Thoracic aorta (tissue), 2 donors: ENCODE data around the gene ELOVL7. TPM values are rescaled to one million over a fixed set of nuclear protein-coding genes. Genes with fewer than 3 reads are reported as not detected.

Source experiments
- ATAC-seq: fragments of 150-250 bp; one replicate; pipeline ENCODE4 v1.8.0; 2017; ENCODE audit warnings: low read depth; ENCODE audit not compliant: insufficient number of reproducible peaks, low FRiP score
- DNase-seq: peaks from one replicate; pipeline ENCODE4 v3.0.0-alpha.2; 2020; ENCODE audit warnings: low spot score
- H3K27ac ChIP-seq, 2 donors: fragments of 200-600 bp; sonication (generic); 1 replicate in 1 of 2; 2 replicates in 1 of 2; pipeline ENCODE4 v1.5.1; 2016; ENCODE audit warnings: mild to moderate bottlenecking in 2 of 2, moderate library complexity in 2 of 2
- H3K27me3 ChIP-seq: fragments of 200-600 bp; sonication (generic); replicated peaks from 2 replicates; pipeline ENCODE4 v1.6.0; 2016; ENCODE audit warnings: mild to moderate bottlenecking; ENCODE audit not compliant: insufficient read depth
- H3K36me3 ChIP-seq: fragments of 200-600 bp; sonication (generic); one replicate; pipeline ENCODE4 v1.5.1; 2016
- H3K4me1 ChIP-seq, 2 donors: fragments of 200-600 bp; sonication (generic); 1 replicate in 1 of 2; 2 replicates in 1 of 2; pipeline versions ENCODE4 v1.5.1 to v1.6.0; 2016; ENCODE audit warnings: low read depth in 2 of 2, mild to moderate bottlenecking in 1 of 2; ENCODE audit not compliant: control insufficient read depth in 1 of 2
- H3K4me3 ChIP-seq: fragments of 200-600 bp; sonication (generic); 2 replicates; pipeline ENCODE4 v1.5.1; 2016; ENCODE audit warnings: mild to moderate bottlenecking
- H3K9me3 ChIP-seq: fragments of 200-600 bp; sonication (generic); 2 replicates; pipeline ENCODE4 v1.5.1; 2016
- total RNA-seq, 2 donors: library from RNA; depleted of rRNA; stranded (reverse); fragments of >200 nt; gene quantifications; one replicate each; pipeline versions ENCODE4 v1.1.0 to v1.2.3, GENCODE V29; 2016
- TF ChIP-seq, protein P1 (sequence below): fragments of 200-600 bp; sonication (generic); IDR thresholded peaks from one replicate; pipeline ENCODE4 v1.5.1; 2019; ENCODE audit warnings: antibody characterized with exemption

Gene ELOVL7
- total RNA-seq, 2 donors from 2014 or later: 3.0 to 18.5 TPM

GRCh38 chr5:60754495-60754894 is 89.6 kb downstream of the ELOVL7 start:
- TF ChIP-seq, protein P1, sequence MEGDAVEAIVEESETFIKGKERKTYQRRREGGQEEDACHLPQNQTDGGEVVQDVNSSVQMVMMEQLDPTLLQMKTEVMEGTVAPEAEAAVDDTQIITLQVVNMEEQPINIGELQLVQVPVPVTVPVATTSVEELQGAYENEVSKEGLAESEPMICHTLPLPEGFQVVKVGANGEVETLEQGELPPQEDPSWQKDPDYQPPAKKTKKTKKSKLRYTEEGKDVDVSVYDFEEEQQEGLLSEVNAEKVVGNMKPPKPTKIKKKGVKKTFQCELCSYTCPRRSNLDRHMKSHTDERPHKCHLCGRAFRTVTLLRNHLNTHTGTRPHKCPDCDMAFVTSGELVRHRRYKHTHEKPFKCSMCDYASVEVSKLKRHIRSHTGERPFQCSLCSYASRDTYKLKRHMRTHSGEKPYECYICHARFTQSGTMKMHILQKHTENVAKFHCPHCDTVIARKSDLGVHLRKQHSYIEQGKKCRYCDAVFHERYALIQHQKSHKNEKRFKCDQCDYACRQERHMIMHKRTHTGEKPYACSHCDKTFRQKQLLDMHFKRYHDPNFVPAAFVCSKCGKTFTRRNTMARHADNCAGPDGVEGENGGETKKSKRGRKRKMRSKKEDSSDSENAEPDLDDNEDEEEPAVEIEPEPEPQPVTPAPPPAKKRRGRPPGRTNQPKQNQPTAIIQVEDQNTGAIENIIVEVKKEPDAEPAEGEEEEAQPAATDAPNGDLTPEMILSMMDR: no peak
- Histone ChIP-seq H3K27me3 (no peaks in the 10 kb centered on the region), H3K36me3 (no peaks in the 10 kb centered on the region), H3K4me3 (no peak overlapping the region), H3K4me1 (no peaks in the 10 kb centered on the region), H3K9me3 (no peaks in the 10 kb centered on the region), H3K27ac (no peak overlapping the region)
- ATAC-seq (no peak), DNase-seq (no peak)

DNA sequence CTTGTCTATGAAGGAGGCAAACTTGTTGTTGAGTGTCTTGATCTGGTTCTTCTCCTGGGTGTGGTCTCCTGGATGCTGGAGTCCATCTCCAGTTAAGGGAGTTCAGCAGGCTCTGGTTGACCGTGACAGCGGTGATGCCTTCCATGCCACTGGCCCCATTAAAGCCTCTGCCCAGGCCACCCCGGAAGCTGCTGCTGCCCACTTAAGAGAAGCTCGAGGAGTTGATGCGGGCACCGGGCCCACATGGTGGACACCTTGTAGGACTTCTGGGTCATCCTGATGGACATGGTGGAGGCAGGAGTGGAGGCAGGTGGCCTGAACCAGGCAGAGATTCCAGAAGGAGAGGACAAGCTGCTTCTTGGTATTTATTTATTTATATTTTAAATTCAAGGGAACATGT is 99.4 kb downstream of the ELOVL7 start:
- H3K9me3 ChIP-seq: no peaks in the 10 kb centered on the region
- ATAC-seq: no peak
- no peak for DNase-seq
- H3K27me3 ChIP-seq: no peaks in the 10 kb centered on the region
- H3K27ac ChIP-seq: no peak overlapping the region
- H3K4me1 ChIP-seq: no peaks in the 10 kb centered on the region
- no peak overlapping the region for H3K4me3 ChIP-seq
- no peaks in the 10 kb centered on the region for H3K36me3 ChIP-seq
- TF ChIP-seq, protein P1: no peak

GRCh38 chr5:60743511-60744314 is 100.4 kb downstream of the ELOVL7 start:
- no peaks in the 10 kb centered on the region for H3K36me3 ChIP-seq
- ATAC-seq (no peak), DNase-seq (no peak)
- H3K27me3 ChIP-seq: no peaks in the 10 kb centered on the region
- no peaks in the 10 kb centered on the region for H3K9me3 ChIP-seq
- no peaks in the 10 kb centered on the region for H3K4me1 ChIP-seq
- H3K27ac ChIP-seq: no peak overlapping the region
- TF ChIP-seq, protein P1: no peak
- H3K4me3 ChIP-seq: no peak overlapping the region

GRCh38 chr5:60740322-60740721 is 103.7 kb downstream of the ELOVL7 start:
- no peak for DNase-seq
- no peak for ATAC-seq
- Histone ChIP-seq H3K27me3 (no peaks in the 10 kb centered on the region), H3K36me3 (no peaks in the 10 kb centered on the region), H3K9me3 (no peaks in the 10 kb centered on the region), H3K4me1 (no peaks in the 10 kb centered on the region), H3K27ac (no peak overlapping the region), H3K4me3 (no peak overlapping the region)
- TF ChIP-seq, protein P1: no peak

DNA sequence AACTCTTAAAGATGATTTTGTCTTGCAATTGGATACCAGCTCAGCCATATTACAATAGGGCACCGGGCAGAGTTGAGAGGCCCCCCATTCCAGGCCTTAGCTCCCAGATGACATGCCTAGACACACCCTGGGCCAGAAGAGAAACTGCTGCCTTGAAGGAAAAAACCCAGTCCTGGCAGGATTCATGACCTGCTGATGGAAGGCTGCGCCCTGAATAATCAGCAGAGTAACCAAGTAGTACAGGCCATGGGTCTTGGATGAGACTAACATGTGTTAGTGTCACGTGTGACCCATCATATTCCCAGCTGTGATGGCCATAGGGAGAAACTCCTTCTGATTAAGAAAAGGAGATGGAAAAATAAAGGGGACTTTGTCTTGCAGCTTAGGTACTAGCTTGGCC is 105.1 kb downstream of the ELOVL7 start:
- no peak for ATAC-seq
- Histone ChIP-seq H3K4me3 (no peak overlapping the region), H3K36me3 (no peaks in the 10 kb centered on the region), H3K27me3 (no peaks in the 10 kb centered on the region), H3K9me3 (no peaks in the 10 kb centered on the region), H3K27ac (no peak overlapping the region), H3K4me1 (no peaks in the 10 kb centered on the region)
- DNase-seq: no peak
- TF ChIP-seq, protein P1: no peak
